HG03097 (cell line): Measurements from ENCODE around the gene EOGT.

Experiments
- ATAC-seq: cut with Tn5 transposase; IDR thresholded peaks from one replicate; pipeline ENCODE4 v1.9.1; 2021; ENCODE audit not compliant: unreplicated experiment, low FRiP score

The EOGT gene

DNA sequence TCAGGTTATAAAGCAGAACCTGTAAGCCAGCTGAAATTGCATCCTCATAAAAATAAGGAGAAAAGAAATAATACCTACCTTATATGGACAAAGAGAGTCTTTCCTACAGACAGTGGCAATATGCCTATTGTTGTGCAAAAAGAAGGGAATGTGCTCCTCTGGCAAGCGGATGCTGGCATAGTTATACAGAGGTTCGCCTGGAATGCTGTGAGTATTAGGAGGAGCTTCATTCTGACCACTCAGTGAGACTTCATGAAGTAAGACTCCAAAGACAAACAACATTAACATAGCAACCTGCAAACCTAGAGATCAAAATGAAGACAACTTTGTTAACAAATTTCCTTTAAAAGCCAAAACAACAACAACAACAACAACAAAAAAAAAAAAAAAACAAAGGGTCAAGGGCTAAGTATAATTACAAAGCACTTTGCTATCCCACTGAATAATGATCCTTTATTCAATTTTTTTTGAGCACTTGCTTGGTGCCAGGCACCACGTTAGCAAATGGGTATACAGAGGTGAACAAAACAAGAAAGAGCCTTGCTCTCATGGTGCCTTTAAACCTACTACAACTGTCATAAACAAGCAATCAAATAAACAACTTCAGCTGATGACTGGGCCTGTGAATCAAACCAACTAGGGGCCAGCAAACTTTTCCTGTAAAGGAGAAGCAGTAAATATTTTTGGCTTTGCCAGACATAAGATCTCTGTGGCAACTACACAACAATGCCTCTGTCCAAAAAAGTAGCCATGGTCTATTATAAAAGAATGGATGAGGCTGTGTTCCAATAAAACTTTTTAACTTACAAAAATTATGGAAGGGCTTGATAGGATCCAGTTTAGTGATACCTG lies 3.7 kb downstream of the EOGT start:
- ATAC-seq: no peak

DNA sequence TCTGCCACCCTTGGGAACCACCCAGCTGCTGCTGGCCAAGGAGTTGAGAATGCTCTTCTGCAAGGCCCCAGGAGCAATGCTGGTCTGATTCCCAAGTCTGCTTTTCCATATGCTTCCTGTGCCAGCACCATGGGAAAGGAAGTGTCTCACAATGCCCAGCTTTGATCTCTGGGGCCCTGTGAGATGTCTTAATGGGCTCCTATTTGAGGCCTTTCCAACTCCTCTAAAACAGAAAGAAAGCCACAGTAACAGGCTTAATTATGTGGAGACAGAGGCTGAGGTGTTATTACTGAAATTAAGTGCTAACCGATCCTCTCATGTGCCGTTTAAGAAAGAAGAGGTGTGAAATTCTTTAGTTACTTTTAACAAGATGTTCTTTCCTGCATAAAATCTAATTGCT lies 4.5 kb downstream of the EOGT start:
- ATAC-seq: no peak

DNA sequence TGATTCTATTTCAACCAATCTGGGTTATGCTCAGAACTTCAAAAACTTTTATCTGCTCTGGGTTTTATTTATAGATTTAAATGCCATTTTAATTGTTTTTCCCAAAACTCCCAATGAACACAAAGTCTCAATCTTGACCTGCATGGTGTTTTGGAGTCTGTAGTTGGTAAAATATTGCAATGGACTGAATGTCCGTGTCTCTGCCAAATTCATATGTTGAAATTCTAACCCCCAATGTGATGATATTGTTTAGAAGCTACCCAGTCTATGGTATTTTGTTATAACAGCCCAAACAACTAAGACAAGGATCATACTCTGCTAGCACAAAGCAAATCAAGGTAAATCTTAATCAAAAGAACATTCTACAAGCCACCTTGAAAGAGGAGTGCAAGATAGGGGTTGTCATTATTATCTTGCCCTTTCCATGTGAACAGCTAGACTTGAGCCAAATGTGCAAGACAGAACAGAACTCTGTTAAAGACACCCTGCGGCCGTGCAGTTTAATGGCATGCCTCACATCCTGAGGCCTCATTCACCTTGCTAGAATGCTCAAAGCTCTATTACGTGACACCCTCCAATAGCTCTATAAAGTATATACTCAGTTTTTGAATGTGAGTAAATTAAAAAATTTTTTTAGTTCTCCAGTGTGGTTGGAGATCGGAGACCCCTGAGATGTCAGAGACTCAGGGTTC lies 7.5 kb downstream of the EOGT start:
- ATAC-seq: no peak

DNA sequence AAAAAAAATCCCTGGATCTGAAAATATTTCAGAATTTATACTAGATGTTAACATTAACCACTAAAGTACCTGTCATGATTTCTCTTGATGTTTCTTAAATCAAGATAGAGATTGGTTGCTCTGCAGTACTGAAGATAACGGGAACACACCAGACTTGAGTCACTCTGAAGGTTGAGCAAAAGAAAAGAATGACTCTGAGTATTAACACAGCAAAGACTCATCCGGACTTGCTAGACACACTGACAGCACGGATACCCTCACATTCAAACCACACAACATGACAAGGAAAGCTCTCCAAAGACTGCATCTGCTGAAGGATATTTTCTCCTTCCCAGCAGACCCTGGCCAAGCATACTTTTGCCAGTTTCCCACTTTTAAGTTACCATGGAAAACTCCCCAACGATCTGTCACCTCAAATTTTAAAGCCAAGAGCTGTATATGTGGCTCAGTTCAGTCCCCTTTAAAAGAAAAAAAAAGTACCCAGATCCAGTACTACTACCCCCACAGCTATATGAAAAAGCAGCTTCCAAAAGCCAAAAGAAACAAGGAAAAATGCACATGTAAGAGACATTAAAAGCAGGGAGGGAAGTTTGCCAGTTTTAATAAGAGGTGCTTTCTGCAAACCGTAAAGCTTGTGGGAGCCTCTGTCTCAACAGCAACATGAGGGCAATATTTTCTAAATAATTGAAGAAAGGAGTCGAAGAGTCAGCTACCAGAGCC lies 8.3 kb downstream of the EOGT start:
- ATAC-seq: no peak

DNA sequence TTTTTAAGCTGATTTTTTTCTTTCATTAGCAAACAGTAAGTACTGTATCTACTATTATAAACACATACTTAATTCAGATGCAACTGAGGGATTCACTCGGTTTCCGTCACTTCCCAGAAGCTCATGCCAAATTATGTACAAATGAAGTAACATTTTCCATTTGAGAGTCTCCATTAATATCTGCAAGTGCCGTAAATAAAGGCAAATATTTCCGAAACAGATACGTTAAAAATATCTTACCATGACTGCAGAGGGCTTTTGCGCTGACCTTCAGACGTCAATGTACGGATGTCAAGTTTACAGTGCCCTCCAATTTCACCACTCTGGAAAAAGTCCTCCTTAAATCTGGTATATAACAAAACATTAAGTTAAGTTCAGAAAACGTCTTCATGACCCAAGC lies 9.3 kb downstream of the EOGT start:
- ATAC-seq: no peak

DNA sequence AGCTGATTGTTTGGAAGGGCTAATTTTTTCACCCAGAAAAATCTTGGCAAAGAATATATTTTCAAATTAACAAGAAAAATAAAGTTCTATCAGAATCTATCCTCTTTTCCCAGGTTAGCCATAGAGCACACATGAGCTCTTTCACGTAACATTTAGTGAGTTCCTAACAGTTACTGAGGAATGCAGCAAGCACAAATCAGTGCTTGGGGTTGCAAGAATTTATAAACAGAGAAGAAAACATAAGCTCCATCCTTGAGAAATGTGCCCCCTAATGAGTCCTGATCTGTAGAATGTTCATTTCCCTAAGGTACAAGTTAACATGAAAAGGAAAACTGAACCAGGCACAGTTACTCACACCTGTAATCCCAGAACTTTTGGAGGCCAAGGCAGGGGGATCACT lies 13.9 kb downstream of the EOGT start:
- ATAC-seq: no peak

DNA sequence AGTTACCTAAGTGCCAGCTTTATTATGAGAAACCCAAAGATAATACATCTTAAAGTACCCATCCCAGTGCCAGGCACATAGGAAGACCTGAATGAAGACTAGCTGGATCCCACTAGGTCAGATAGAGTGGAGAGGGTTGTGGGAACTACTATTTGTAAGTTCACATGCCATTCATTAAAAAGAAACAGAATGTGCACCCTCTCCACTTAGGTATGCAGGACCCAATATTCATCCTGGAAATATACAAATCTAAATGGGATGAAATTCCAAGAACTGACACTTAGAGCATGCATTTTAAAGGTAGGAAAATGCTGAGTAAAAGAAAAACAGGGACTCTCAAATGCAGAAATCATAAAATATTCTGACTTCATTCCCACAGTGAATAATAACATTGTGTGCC lies 14.3 kb downstream of the EOGT start:
- no peak for ATAC-seq

DNA sequence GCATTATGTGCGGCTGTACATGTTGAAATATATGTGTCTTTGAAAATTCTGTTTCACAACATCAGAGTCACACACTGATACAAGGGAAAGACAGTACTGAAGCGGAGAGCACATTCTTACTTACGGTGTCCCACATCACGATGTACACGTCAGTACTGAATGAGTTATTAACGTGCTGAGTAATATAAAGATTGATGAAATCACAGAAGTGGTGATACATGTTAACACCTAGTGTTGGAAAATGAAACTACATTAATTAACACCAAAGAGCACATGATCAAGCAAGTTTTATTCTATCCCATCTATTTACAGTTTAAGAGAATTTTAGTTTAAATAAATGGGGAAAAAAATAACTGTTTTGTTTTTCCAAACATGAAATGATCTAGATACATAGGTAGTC lies 15.6 kb downstream of the EOGT start:
- ATAC-seq: no peak

DNA sequence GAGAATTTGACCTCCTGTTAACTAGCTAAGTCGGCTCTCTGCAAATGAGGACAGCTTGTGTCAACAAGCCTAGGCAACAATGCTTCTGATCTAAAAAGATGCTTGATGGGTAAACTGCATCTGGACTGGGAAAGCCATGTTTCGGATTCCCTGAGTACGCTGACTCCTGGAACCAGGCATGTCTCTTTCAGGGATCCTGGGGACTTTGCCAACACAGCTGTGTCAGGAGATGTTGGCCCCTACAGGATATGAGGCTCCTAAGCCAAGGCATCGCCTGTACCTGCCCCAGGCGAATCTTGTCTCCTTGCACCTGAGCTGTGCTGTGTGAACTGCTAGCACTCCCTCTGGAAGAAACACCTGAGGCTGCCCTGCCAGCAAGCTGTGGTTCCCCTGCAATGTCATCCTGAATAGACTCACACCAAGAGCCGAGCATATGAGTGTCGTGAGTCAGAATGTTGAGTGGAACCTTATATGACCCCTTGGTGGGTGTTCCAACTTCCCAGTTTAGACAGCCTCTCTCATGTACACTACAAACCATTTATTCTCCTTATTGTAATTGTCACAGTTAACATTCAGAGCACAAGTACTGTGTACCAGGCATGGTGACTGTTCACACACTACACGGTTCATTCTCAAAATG lies 17.0 kb downstream of the EOGT start:
- ATAC-seq: no peak

DNA sequence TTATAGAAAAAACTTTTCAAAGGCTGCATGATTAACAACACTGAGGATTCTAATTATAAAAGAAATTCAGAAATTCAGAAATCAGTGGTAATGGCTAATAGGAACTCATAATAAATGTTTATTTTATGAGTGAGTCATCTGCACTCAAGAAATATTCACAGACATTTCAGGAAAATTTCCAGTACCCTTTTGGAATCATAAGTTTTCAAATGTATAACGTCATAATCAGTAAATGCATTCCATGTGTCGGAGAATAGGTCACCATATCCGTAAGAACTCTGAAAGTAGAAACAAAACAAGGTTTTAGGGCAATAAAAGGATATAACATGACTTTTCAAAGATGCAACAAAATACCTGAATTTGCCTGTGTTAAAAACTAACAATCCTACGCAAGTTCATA lies 24.7 kb downstream of the EOGT start:
- no peak for ATAC-seq

DNA sequence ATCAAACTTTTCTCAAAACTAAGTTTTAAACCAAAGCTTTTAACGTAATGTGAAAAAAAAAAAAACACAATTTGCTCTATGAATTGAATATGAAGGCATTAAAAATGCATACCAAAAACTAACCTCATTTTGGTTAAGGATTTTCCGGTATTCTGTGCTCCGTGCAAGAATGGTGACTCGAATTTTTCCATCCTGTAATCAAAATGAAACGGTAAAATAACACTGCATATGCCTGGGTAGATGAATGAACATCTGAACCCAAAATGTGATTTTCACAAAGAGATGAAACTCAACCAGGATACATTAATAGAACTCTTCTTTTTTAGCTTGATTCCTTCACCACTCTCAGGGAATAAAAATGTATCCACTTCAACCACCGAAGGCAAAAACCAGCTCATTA lies 26.2 kb downstream of the EOGT start:
- ATAC-seq: no peak

DNA sequence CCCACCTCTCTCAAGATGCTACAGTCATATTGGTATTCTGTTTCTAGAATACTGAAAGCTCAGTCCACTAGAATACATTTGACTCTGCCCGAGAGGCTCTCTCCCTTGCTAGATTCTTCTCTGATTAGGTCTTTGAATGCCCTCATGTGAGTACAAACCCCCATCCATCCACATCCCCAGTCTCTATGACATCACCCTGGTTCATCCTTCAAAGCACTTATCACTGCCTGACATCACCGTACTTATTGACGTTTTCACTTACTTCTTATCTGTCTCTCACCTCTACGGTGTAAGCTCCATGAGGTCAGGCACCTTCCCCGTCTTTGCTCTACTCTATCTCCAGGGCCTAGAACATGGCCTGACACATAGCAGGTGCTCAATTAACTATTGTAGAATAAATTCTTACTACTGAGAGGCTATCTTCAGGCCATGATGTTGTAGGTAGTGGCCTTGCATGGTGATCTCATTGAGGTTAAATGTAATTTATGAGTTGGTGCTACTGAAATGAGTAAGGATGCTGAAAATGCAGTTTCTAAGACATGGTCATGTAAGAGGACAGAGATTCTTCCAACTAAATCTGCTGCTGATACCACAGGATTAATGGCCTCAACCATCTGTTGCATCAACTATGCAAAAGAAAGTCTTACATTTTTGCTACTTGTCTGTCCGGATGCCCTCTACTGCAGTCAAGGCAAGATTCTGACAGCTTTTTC lies 26.8 kb downstream of the EOGT start:
- ATAC-seq: no peak

DNA sequence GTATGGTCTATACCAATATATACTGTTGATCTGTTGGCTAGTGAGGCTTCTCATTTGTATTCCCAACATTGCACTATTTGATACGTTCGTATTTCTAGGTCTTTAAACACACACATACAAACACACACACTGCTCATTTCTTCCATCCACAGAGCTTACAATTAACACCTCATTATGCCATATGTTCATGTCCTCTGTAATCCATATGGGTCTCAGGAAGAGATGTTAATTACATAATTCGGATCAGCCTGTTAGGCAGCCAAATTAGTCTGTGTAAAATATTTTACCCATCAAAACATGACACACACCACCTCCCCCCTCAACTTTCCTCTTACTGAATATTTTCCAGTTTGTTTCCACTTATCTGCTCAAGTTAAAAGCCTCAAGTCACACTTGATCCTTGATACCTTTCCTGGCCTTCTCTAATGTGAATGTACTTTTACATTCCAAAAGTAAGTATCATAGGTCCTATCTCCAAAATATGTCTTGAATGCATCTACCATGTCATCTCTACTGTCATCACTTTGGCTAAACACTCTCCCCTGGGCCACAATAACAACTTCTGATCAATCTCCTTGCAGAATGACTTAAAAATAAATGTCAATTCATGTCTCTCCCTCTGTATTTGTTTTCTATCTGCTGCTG lies 28.2 kb downstream of the EOGT start:
- ATAC-seq: no peak

DNA sequence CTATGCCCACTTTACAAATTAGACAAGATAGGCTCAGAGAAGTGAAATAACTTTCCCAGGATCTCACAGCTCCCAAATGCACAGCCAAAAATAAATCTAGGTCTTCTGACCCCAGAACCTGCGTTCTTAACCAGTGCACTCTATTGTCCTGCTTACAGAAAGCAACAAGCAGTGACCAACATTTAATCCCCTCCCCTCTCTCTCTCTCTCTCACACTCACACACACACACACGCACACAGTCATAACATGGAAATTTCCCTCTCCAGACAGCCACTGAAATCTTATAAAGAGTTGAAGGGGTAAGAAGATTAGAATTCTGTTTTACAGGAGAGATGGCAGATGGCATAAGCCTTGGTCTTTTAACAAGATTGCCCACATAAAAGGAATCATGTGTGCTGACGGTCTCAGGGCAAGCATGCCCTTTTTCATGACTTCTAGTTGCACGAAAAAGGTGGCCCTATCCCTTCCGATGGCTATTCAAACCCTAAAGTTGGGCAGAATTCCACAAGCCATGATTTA lies 29.4 kb downstream of the EOGT start:
- no peak for ATAC-seq

DNA sequence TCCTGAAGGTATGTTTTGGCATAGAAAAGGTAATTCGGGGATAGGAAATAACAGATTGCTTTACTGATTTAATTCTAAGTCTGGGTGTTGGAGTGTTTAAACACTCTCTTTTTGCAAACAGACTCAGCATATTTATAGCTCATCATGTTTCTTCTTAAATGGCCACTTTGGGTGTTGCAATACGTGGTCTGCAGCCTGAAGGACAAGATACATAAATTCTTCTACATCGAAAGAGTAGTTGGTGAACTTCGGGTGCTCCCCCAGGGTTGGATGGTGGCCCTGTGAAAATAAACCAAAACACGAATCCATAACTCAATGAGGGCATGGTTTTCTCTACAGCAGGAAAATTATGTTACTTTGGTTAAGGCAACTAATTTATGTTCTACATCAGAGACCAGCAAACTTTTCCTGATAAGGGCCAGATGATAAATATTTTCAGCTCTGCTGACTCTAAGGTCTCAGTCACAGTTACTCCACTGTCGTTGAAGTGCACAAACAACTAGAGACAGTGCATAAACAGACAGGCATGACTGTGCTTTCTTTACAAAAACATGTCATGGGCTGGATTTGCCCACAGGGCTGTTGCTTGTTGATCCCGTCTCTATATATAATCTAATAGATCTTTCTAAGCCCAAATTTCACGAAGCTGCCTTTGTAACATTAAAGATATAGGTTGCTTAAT lies 35.9 kb downstream of the EOGT start:
- ATAC-seq: no peak

DNA sequence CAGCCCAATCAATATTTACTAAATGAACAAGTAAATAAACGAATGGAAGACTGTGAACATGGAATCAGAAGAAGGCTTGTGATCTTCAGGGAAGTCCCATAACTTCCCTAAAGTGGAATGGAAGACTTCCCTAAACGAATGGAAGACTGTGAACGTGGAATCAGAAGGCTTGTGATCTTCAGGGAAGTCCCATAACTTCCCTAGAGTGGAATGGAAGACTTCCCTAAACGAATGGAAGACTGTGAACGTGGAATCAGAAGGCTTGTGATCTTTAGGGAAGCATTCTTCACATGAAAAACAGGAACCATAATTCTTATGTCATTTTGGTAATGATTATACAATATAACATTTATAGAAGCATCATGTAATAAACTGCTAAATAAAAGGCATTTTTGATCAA lies 38.8 kb downstream of the EOGT start:
- ATAC-seq: no peak

DNA sequence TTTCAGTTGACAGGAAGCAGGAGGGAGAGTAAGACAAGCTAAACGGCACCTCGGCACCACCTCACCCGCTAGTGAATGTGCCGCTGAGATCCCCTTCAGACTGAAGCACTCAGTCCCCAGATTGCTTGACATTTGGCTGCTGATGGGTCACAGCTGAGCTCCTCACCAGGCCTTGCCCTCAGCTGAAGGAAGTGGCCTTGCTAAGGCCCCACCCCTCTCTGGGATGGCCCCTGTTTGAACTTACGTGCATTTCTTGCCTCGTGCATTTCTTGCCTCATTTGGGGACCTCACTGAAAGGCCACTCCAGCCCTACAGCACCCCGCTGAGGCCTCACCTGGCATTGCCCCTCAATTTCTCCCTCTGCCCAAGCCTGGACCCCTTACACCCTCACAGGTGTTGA lies 39.8 kb downstream of the EOGT start:
- ATAC-seq: no peak

DNA sequence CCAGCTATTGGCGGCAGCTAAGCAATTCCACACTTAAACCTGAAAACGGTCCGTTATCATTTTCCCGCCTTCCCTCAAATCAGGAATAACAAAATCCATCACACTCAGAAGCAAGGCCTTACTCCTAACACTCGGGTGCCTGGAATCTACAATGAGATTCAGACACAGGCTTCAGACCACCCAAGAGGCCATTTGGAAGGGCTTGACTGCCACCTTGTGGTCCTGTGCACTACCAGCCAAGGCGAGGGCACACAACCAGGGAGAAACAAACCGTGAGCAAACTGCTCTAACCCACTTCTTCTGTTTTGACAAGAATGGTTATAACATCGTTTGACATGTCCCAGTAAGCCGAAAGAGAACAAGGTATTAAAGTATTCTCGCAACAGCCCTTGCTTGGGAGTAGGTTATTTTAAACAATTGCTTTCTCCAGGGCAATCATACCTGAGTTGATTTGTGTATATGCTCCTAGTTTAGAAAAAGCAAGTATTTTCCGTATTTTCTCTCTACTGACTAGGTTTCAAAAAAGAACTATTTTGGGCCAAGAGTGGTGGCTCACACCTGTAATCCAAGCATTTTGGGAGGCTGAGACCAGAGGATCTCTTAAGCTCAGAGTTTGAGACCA lies 41.0 kb downstream of the EOGT start:
- ATAC-seq: peak; percentile 84

DNA sequence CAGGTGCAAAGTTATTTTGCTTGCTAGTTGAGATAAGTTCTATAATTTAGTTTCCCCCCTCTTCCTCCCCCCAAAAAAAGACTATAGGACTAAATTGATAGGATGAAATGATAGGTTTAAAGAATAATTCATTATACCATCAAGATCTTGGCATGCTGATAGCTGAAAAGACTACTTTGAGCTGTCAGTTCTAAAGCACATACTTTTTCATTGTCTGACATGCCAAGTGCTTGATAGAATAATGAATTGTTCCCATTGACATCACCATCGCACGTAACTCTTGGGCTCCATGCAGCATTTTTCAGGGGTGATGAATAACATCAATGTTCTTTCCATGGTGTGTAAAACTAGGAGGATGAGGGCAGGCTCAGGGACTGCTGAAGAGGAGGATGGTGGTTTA lies 48.8 kb downstream of the EOGT start:
- ATAC-seq: no peak
